ENCODE data around the gene RASL12. TPM values are rescaled to one million over a fixed set of nuclear protein-coding genes. Genes with fewer than 3 reads are reported as not detected.
"Not testable (repeated sequence)": the region's sequence is repeated elsewhere in the genome, so short reads cannot be mapped to it uniquely, and the experiment has no call there.

RASL12 gene
- total and polyA plus RNA-seq, 2 donors: 2.7 to 6.8 TPM

DNA sequence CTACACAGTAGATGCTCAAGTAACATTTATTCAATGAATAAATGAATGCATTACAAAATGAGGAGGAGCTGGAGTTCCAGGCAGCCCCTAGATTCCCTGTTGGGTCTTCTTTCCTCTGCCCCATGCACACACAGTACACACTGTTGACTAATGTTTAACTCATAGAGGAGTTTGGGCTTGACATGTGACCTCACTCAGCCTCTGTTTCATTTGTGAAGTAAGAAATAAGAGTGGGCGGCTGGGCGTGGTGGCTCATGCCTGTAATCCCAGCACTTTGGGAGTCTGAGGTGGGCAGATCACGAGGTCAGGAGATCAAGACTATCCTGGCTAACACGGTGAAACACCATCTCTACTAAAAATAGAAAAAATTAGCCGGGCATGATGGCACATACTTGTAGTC lies 23.6 kb downstream of the RASL12 start:
- 96% methylated on average over 5 of the region's 5 CpGs for WGBS

DNA sequence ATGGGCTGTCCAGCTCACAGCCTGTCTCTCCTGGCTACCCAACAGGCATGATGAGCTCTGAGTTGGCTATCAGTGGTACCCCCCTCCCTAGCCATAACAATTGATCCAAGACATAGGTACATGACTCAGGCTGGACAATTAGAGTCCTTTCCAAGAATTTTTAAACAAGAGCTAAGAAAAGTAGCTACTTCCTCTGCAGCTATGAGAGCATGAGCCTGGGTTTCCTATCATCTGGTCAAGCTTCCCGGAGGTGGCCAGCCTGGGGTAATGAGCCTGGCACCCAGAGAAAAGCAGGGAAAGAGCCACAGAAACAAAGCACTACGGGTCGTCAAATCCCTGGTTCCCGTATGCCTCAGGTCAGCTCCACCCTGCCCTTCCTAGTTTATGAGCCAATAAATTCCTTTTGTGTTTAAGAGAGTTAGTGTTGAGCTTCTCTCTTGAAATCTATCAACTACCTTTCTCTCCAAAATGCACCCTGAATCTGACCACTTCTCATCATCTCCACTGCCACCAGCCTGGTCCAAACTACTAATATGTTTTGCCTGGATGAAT lies 24.9 kb downstream of the RASL12 start:
- DNase-seq (ENCODE audit: low read depth in 6 of 9, low spot score in 9 of 9): no peak
- Histone ChIP-seq H3K36me3 (ENCODE audit: control insufficient read depth in 2 of 2, insufficient read depth in 2 of 2, low read length in 1 of 2) (no peaks in the 10 kb centered on the region), H3K4me1 (ENCODE audit: control insufficient read depth in 2 of 2, insufficient read depth in 2 of 2, low read length in 2 of 2) (no peaks in the 10 kb centered on the region), H3K27ac (ENCODE audit: low read depth in 1 of 2, low read length in 1 of 2) (no peak overlapping the region), H3K9me3 (ENCODE audit: control insufficient read depth in 2 of 2, insufficient read depth in 1 of 2, low read length in 1 of 2) (no peaks in the 10 kb centered on the region), H3K27me3 (ENCODE audit: control insufficient read depth in 2 of 2, insufficient read depth in 1 of 2, low read length in 1 of 2) (no peaks in the 10 kb centered on the region), H3K4me3 (ENCODE audit: low read length in 2 of 2) (no peak overlapping the region)
- 97% methylated on average over 4 of the region's 4 CpGs for WGBS

More for the DNA sequence above, 23.6 kb downstream of the RASL12 start:
- H3K27me3 ChIP-seq (ENCODE audit: control insufficient read depth in 2 of 2, insufficient read depth in 1 of 2, low read length in 1 of 2); H3K27ac ChIP-seq (ENCODE audit: low read depth in 1 of 2, low read length in 1 of 2); DNase-seq (ENCODE audit: low read depth in 6 of 9, low spot score in 9 of 9); H3K4me3 ChIP-seq (ENCODE audit: low read length in 2 of 2); H3K4me1 ChIP-seq (ENCODE audit: control insufficient read depth in 2 of 2, insufficient read depth in 2 of 2, low read length in 2 of 2); H3K36me3 ChIP-seq (ENCODE audit: control insufficient read depth in 2 of 2, insufficient read depth in 2 of 2, low read length in 1 of 2); H3K9me3 ChIP-seq (ENCODE audit: control insufficient read depth in 2 of 2, insufficient read depth in 1 of 2, low read length in 1 of 2): not testable (repeated sequence)

DNA sequence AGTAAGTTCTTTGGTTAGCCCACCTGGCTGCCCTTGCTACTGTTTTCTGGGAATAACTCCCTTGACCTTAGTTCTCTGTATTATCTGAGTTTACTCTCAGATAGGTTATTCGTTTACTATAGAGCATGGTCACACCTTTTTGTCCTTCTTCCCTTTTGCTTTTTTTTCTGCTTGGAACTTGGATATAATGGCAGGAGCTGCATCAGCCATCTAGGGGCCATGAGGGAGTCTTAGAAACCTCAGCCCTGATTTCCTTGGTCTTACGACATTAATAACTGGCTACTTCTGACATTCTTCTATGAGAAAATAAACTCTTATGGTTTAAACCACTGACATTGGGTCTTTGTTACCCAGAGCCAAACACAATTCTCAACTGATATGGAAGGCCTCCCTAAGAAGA lies 26.0 kb downstream of the RASL12 start:
- no peaks in the 10 kb centered on the region for H3K36me3 ChIP-seq (ENCODE audit: control insufficient read depth in 2 of 2, insufficient read depth in 2 of 2, low read length in 1 of 2)
- DNase-seq (ENCODE audit: low read depth in 6 of 9, low spot score in 9 of 9): no peak
- H3K9me3 ChIP-seq (ENCODE audit: control insufficient read depth in 2 of 2, insufficient read depth in 1 of 2, low read length in 1 of 2): no peaks in the 10 kb centered on the region
- 98% methylated on average over 2 of the region's 2 CpGs for WGBS
- no peak overlapping the region for H3K27ac ChIP-seq (ENCODE audit: low read depth in 1 of 2, low read length in 1 of 2)
- H3K27me3 ChIP-seq (ENCODE audit: control insufficient read depth in 2 of 2, insufficient read depth in 1 of 2, low read length in 1 of 2): no peaks in the 10 kb centered on the region
- no peak overlapping the region for H3K4me3 ChIP-seq (ENCODE audit: low read length in 2 of 2)
- H3K4me1 ChIP-seq (ENCODE audit: control insufficient read depth in 2 of 2, insufficient read depth in 2 of 2, low read length in 2 of 2): no peaks in the 10 kb centered on the region

DNA sequence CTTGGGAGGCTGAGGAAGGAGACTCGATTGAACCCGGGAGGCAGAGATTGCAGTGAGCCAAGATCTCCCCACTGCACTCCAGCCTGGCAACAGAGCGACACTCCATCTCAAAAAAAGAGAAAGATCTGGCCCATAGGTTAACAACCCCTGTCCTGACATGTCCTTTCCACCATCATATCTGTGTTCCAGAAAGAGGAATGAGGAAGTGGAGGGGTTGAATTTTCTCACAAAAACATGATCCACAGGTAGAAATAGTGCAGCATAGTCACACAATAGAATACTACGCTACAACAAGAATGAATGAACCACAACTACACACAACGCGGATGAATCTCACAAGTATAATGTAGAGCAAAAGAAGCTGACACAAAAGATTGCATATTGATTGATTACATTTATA lies 27.3 kb downstream of the RASL12 start:
- WGBS: 94% methylated on average over 6 of the region's 6 CpGs
- DNase-seq (ENCODE audit: low read depth in 6 of 9, low spot score in 9 of 9): no peak

DNA sequence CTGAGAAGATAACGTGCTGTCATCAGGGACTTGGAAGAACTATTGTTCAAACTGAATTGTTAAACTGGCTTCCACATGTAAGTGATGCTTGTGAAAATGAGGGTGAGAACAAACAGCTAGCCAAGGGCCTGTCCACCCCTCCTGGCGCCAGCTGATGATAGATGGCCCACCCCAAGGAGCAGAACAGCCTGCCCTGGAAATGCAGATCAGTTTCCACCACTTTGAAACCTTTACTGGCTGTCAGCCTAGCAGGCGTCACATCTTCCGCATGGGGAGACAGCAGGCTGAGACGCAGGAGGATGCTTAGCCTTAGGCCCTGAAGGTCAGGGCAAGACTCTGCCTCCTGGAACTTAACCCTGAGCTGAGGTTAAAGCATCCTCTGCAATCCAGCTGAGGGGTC lies 29.0 kb downstream of the RASL12 start:
- Histone ChIP-seq H3K36me3 (ENCODE audit: control insufficient read depth in 2 of 2, insufficient read depth in 2 of 2, low read length in 1 of 2) (no peaks in the 10 kb centered on the region), H3K4me3 (ENCODE audit: low read length in 2 of 2) (no peak overlapping the region), H3K27ac (ENCODE audit: low read depth in 1 of 2, low read length in 1 of 2) (no peak overlapping the region), H3K27me3 (ENCODE audit: control insufficient read depth in 2 of 2, insufficient read depth in 1 of 2, low read length in 1 of 2) (no peaks in the 10 kb centered on the region), H3K9me3 (ENCODE audit: control insufficient read depth in 2 of 2, insufficient read depth in 1 of 2, low read length in 1 of 2) (no peaks in the 10 kb centered on the region), H3K4me1 (ENCODE audit: control insufficient read depth in 2 of 2, insufficient read depth in 2 of 2, low read length in 2 of 2) (no peaks in the 10 kb centered on the region)
- WGBS: 96% methylated on average over 5 of the region's 5 CpGs
- DNase-seq (ENCODE audit: low read depth in 6 of 9, low spot score in 9 of 9): no peak

More for the DNA sequence above, 27.3 kb downstream of the RASL12 start:
- no peak overlapping the region for H3K27ac ChIP-seq (ENCODE audit: low read depth in 1 of 2, low read length in 1 of 2)
- H3K9me3 ChIP-seq (ENCODE audit: control insufficient read depth in 2 of 2, insufficient read depth in 1 of 2, low read length in 1 of 2): no peaks in the 10 kb centered on the region
- H3K4me3 ChIP-seq (ENCODE audit: low read length in 2 of 2): no peak overlapping the region
- H3K36me3 ChIP-seq (ENCODE audit: control insufficient read depth in 2 of 2, insufficient read depth in 2 of 2, low read length in 1 of 2): no peaks in the 10 kb centered on the region
- H3K4me1 ChIP-seq (ENCODE audit: control insufficient read depth in 2 of 2, insufficient read depth in 2 of 2, low read length in 2 of 2): no peaks in the 10 kb centered on the region
- H3K27me3 ChIP-seq (ENCODE audit: control insufficient read depth in 2 of 2, insufficient read depth in 1 of 2, low read length in 1 of 2): no peaks in the 10 kb centered on the region

DNA sequence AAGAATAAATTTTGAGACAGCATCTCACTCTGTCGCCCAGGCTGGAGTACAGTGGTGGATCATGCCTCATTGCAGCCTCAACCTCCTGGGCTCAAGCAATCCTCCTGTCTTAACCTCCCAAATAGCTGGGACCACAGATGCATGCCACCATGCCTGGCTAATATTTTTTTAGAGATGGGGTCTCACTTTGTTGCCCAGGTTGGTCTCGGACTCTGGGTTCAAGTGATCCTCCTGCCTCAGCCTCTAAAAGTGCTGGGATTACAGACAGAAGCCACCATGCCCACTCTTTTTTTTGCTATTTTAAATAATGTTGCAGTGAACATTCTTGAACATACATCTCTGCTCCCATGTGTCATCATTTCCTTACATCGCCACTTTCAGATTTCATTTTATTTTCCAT lies 29.4 kb downstream of the RASL12 start:
- H3K4me1 ChIP-seq (ENCODE audit: control insufficient read depth in 2 of 2, insufficient read depth in 2 of 2, low read length in 2 of 2): no peaks in the 10 kb centered on the region
- H3K27me3 ChIP-seq (ENCODE audit: control insufficient read depth in 2 of 2, insufficient read depth in 1 of 2, low read length in 1 of 2): no peaks in the 10 kb centered on the region
- H3K27ac ChIP-seq (ENCODE audit: low read depth in 1 of 2, low read length in 1 of 2): no peak overlapping the region
- no peaks in the 10 kb centered on the region for H3K36me3 ChIP-seq (ENCODE audit: control insufficient read depth in 2 of 2, insufficient read depth in 2 of 2, low read length in 1 of 2)
- DNase-seq (ENCODE audit: low read depth in 6 of 9, low spot score in 9 of 9): no peak
- no peak overlapping the region for H3K4me3 ChIP-seq (ENCODE audit: low read length in 2 of 2)
- 97% methylated on average over 3 of the region's 3 CpGs for WGBS
- H3K9me3 ChIP-seq (ENCODE audit: control insufficient read depth in 2 of 2, insufficient read depth in 1 of 2, low read length in 1 of 2): no peaks in the 10 kb centered on the region

DNA sequence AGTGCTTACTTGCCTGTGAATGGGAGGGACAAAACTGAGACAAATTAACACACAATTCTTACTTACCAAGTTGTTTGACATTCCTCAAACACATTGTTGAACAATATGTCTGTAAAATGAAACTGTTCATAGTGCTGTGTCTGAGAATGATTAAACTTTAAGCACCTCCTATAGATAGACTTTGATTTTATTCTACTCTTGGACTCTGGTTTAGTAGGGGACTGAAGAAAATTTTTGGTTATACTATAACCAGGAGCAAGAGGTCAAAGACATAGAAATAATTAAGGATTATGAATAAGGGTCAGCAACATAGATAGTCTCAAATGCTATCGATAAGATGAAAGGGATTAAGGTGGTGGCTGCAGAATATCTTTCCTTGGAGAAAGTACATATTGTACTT lies 30.5 kb downstream of the RASL12 start:
- H3K9me3 ChIP-seq (ENCODE audit: control insufficient read depth in 2 of 2, insufficient read depth in 1 of 2, low read length in 1 of 2): no peaks in the 10 kb centered on the region
- peaks cover 0 to 6% of the 10 kb centered on the region in 2 donors for H3K4me1 ChIP-seq (ENCODE audit: control insufficient read depth in 2 of 2, insufficient read depth in 2 of 2, low read length in 2 of 2)
- 97% methylated on average over 1 of the region's 1 CpG for WGBS
- DNase-seq (ENCODE audit: low read depth in 6 of 9, low spot score in 9 of 9): no peak
- no peak overlapping the region for H3K4me3 ChIP-seq (ENCODE audit: low read length in 2 of 2)
- H3K36me3 ChIP-seq (ENCODE audit: control insufficient read depth in 2 of 2, insufficient read depth in 2 of 2, low read length in 1 of 2): no peaks in the 10 kb centered on the region
- H3K27me3 ChIP-seq (ENCODE audit: control insufficient read depth in 2 of 2, insufficient read depth in 1 of 2, low read length in 1 of 2): peaks cover 0 to 6% of the 10 kb centered on the region in 2 donors
- H3K27ac ChIP-seq (ENCODE audit: low read depth in 1 of 2, low read length in 1 of 2): no peak overlapping the region

DNA sequence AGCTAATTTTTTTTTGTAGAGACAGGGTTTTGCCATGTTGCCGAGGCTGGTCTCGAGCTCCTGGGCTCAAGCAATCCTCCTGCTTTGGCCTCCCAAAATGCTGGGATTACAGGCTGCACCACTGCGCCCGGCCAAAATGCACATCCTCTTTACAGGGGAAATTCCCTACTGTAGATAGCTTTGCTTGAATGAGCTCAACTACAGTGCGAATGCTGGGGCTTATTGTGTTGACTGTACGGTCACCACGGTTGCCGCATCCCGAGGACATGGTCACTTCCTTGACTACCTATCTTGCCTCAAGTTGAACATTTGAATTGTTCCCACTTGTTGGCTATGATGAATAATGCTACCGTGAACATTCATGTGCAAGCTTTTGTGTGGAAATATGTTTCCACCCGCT lies 33.1 kb downstream of the RASL12 start:
- DNase-seq (ENCODE audit: low read depth in 6 of 9, low spot score in 9 of 9): no peak
- peaks cover 0 to 6% of the 10 kb centered on the region in 2 donors for H3K27me3 ChIP-seq (ENCODE audit: control insufficient read depth in 2 of 2, insufficient read depth in 1 of 2, low read length in 1 of 2)
- no peak overlapping the region for H3K4me3 ChIP-seq (ENCODE audit: low read length in 2 of 2)
- H3K36me3 ChIP-seq (ENCODE audit: control insufficient read depth in 2 of 2, insufficient read depth in 2 of 2, low read length in 1 of 2): no peaks in the 10 kb centered on the region
- H3K9me3 ChIP-seq (ENCODE audit: control insufficient read depth in 2 of 2, insufficient read depth in 1 of 2, low read length in 1 of 2): no peaks in the 10 kb centered on the region
- H3K4me1 ChIP-seq (ENCODE audit: control insufficient read depth in 2 of 2, insufficient read depth in 2 of 2, low read length in 2 of 2): peaks cover 0 to 8% of the 10 kb centered on the region in 2 donors
- no peak overlapping the region for H3K27ac ChIP-seq (ENCODE audit: low read depth in 1 of 2, low read length in 1 of 2)
- 97% methylated on average over 11 of the region's 11 CpGs for WGBS

DNA sequence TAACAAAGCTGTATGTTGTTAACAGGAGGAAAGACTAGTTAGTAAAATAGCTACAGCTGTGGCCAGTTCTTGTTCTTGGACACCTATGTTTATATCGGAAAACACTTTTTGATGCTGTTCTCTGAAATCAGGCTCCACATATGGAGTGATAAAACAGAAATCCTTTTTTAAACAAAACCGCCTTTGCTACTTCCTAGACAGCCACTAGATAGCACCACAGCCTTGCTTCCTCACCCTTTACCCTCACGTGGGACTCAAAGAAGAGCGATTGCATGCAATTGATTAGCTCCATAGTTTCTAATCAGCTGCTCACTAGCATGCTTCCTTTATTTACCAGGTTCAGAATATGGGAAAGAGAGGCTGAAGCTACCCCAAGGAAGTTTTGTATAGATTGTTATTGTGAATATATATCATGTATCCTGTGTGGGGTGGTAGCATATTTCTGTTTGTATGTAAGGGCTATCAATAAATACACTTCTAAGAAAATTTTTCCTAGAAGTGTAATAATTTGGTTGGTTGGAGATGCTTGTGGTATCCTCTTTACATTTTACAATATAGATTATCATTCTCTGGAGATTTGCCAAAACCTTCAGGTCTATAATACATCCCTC lies 34.0 kb downstream of the RASL12 start:
- WGBS: 14% methylated on average over 4 of the region's 4 CpGs
- H3K9me3 ChIP-seq (ENCODE audit: control insufficient read depth in 2 of 2, insufficient read depth in 1 of 2, low read length in 1 of 2): no peaks in the 10 kb centered on the region
- H3K27me3 ChIP-seq (ENCODE audit: control insufficient read depth in 2 of 2, insufficient read depth in 1 of 2, low read length in 1 of 2): peaks cover 0 to 6% of the 10 kb centered on the region in 2 donors
- peaks cover 0 to 11% of the 10 kb centered on the region in 2 donors for H3K4me1 ChIP-seq (ENCODE audit: control insufficient read depth in 2 of 2, insufficient read depth in 2 of 2, low read length in 2 of 2)
- H3K27ac ChIP-seq (ENCODE audit: low read depth in 1 of 2, low read length in 1 of 2): no peak overlapping the region
- no peaks in the 10 kb centered on the region for H3K36me3 ChIP-seq (ENCODE audit: control insufficient read depth in 2 of 2, insufficient read depth in 2 of 2, low read length in 1 of 2)
- no peak overlapping the region for H3K4me3 ChIP-seq (ENCODE audit: low read length in 2 of 2)
- peak in 3 of 9 donors; percentile 18 to 51 (median 25) for DNase-seq (ENCODE audit: low read depth in 6 of 9, low spot score in 9 of 9)

Measured in thymus (tissue), 11 donors.